Keratinocyte (primary cell): Measurements from ENCODE around the gene WRNIP1. TPM values are rescaled to one million over a fixed set of nuclear protein-coding genes. Genes with fewer than 3 reads are reported as not detected.

Experiments used
- DNase-seq: peaks from one replicate; pipeline ENCODE4 v3.0.0-alpha.2; 2011; ENCODE audit warnings: low read depth, missing footprints, low spot score
- FAIRE-seq: peaks from 2 replicates; lab custom pipeline; 2011; peaks lifted over from hg19 to GRCh38; lab: Jason Lieb, UNC
- H2AFZ ChIP-seq: 2 replicates; pipeline ENCODE4 v1.6.0; 2012; ENCODE audit warnings: low read length, control low read depth, inconsistent platforms; ENCODE audit not compliant: control insufficient read depth
- H3K27ac ChIP-seq: 2 replicates; pipeline ENCODE4 v1.5.1; 2011; ENCODE audit warnings: low read length; ENCODE audit not compliant: control insufficient read depth, insufficient read depth
- H3K27me3 ChIP-seq: 3 replicates; pipeline ENCODE4 v1.6.0; 2011; ENCODE audit warnings: low read length; ENCODE audit not compliant: control insufficient read depth, insufficient read depth; ENCODE audit errors: extremely low read depth
- H3K36me3 ChIP-seq, 2 experiments: 2 replicates in 1 of 2; 3 replicates in 1 of 2; pipeline ENCODE4 v1.5.1; 2011; ENCODE audit warnings: low read length in 2 of 2, mild to moderate bottlenecking in 1 of 2; ENCODE audit not compliant: control insufficient read depth in 2 of 2, insufficient read depth in 2 of 2; ENCODE audit errors: extremely low read depth in 1 of 2
- H3K4me1 ChIP-seq: 3 replicates; pipeline ENCODE4 v1.5.1; 2011; ENCODE audit warnings: low read length; ENCODE audit not compliant: control insufficient read depth, insufficient read depth; ENCODE audit errors: extremely low read depth
- H3K4me2 ChIP-seq: 3 replicates; pipeline ENCODE4 v1.6.0; 2011; ENCODE audit warnings: low read depth, low read length; ENCODE audit not compliant: control insufficient read depth, insufficient read depth; ENCODE audit errors: extremely low read depth
- H3K4me3 ChIP-seq, 3 experiments: fragments of 200-600 bp in 1 of 3; sonication (generic) in 1 of 3; 2 replicates in 2 of 3; 3 replicates in 1 of 3; pipeline ENCODE4 v1.5.1; 2011 to 2016; ENCODE audit warnings: low read length in 3 of 3, mild to moderate bottlenecking in 3 of 3, control low read depth in 2 of 3, inconsistent platforms in 1 of 3, low read depth in 1 of 3, mixed read lengths in 1 of 3, mixed run types in 1 of 3, moderate library complexity in 1 of 3; ENCODE audit not compliant: control insufficient read depth in 2 of 3, insufficient read depth in 2 of 3; ENCODE audit errors: extremely low read depth in 1 of 3
- H3K79me2 ChIP-seq: 2 replicates; pipeline ENCODE4 v1.6.0; 2012; ENCODE audit warnings: low read length; ENCODE audit not compliant: control insufficient read depth, insufficient read depth
- H3K9ac ChIP-seq: 3 replicates; pipeline ENCODE4 v1.6.0; 2011; ENCODE audit warnings: low read length; ENCODE audit not compliant: control insufficient read depth, insufficient read depth; ENCODE audit errors: extremely low read depth
- H3K9me1 ChIP-seq: 3 replicates; pipeline ENCODE4 v1.6.0; 2011; ENCODE audit warnings: low read length; ENCODE audit not compliant: control insufficient read depth, insufficient read depth; ENCODE audit errors: extremely low read depth
- H3K9me3 ChIP-seq: 2 replicates; pipeline ENCODE4 v1.5.1; 2012; ENCODE audit warnings: low read depth, low read length; ENCODE audit not compliant: control insufficient read depth
- H4K20me1 ChIP-seq: 3 replicates; pipeline ENCODE4 v1.6.0; 2011; ENCODE audit warnings: low read length; ENCODE audit not compliant: control insufficient read depth, insufficient read depth; ENCODE audit errors: extremely low read depth
- EZH2 ChIP-seq: IDR thresholded peaks from one replicate; pipeline ENCODE4 v1.6.1; 2012; ENCODE audit warnings: inconsistent platforms, mild to moderate bottlenecking, low read length, moderate library complexity
- dilution Hi-C: fragments of 300-500 bp; cut with MboI; formaldehyde crosslinking; loops from one replicate; pipeline ENCODE4 v1.7.0; 2020; ENCODE audit warnings: low sequenced_read_pairs; ENCODE audit not compliant: extremely low pct_ligation_motif_present
- polyA minus RNA-seq, 3 experiments: library from RNA; depleted of rRNA, polyadenylated mRNA; stranded (reverse); fragments of >200 nt; gene quantifications; 1 replicate in 1 of 3; 2 replicates in 1 of 3; 3 replicates in 1 of 3; pipeline ENCODE4 v1.2.3, GENCODE V29; 2011
- polyA plus RNA-seq, 5 experiments: library from polyadenylated mRNA; depleted of rRNA in 3 of 5; stranded (reverse) in 3 of 5; stranded (forward) in 1 of 5; unstranded in 1 of 5; fragments of >200 nt; gene quantifications; 1 replicate in 1 of 5; 2 replicates in 3 of 5; 3 replicates in 1 of 5; pipeline versions ENCODE4 v1.2.1 to v1.2.3, GENCODE V29; 2011 to 2012; ENCODE audit warnings: missing spikeins in 2 of 5, low read depth in 1 of 5, low replicate concordance in 1 of 5
- TF ChIP-seq, protein P1 (sequence below), 3 experiments: IDR thresholded peaks in 1 of 3; conservative IDR thresholded peaks in 1 of 3; optimal IDR thresholded peaks in 1 of 3; 2 replicates in 2 of 3; 3 replicates in 1 of 3; pipeline versions ENCODE3 to v1.5.1; 2011; ENCODE audit warnings: low read length in 3 of 3, mild to moderate bottlenecking in 3 of 3, moderate library complexity in 2 of 3, control low read depth in 1 of 3, inconsistent platforms in 1 of 3; ENCODE audit not compliant: insufficient read depth in 2 of 3; ENCODE audit errors: extremely low read depth in 1 of 3

The WRNIP1 gene
- polyA plus RNA-seq = 52.3 to 55.1 TPM (median 54.6 TPM) in 3 replicates
- 47.0 TPM for polyA plus RNA-seq (2011; ENCODE audit: low read depth)
- 40.7 and 50.1 TPM in 2 replicates for polyA plus RNA-seq (2011; cell fraction: cytosol; rRNA removed)
- 64.8 and 66.7 TPM in 2 replicates for polyA plus RNA-seq (2011; cell fraction: nucleus; rRNA removed)
- 38.4 and 45.5 TPM in 2 replicates for polyA plus RNA-seq (2012; ENCODE audit: low replicate concordance)
- 38.9 to 48.4 TPM (median 45.6 TPM) in 3 replicates for polyA minus RNA-seq
- 28.0 TPM for polyA minus RNA-seq (2011; cell fraction: cytosol; rRNA and poly(A)+ RNA removed)
- polyA minus RNA-seq (2011; cell fraction: nucleus; rRNA and poly(A)+ RNA removed) = 26.2 and 31.6 TPM in 2 replicates

DNA sequence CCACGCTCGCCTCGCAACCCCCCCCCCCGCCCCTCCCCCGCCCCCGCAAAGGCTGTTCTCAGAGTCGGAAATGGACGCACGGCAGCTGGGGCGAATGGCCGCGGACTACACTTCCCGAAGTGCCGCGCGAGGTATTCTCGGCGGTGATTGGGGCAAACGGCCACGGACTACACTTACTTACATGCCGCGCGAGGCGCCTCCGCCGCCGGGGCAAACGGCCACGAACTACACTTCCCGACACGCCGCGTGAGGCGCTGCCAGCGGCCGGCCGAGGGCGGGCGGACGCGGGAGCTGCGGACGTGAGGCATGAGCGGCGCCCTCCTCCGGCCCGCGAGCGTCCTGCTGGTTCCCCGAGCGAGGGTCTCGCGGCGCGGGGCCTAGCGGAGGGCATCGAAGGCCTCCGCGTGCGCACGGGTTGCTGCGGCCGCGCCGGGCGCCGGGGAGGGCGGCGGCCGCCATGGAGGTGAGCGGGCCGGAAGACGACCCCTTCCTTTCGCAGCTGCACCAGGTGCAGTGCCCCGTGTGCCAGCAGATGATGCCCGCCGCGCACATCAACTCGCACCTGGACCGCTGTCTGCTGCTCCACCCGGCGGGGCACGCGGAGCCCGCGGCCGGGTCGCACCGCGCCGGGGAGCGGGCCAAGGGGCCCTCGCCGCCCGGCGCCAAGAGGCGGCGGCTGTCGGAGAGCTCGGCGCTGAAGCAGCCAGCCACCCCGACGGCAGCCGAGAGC lies at the start of gene WRNIP1:
WRNIP1 (plus strand) TSS at position 228 of the 730 bp plus-strand sequence; CDS start at position 458, 230 bp downstream.
- TF ChIP-seq, protein P1, sequence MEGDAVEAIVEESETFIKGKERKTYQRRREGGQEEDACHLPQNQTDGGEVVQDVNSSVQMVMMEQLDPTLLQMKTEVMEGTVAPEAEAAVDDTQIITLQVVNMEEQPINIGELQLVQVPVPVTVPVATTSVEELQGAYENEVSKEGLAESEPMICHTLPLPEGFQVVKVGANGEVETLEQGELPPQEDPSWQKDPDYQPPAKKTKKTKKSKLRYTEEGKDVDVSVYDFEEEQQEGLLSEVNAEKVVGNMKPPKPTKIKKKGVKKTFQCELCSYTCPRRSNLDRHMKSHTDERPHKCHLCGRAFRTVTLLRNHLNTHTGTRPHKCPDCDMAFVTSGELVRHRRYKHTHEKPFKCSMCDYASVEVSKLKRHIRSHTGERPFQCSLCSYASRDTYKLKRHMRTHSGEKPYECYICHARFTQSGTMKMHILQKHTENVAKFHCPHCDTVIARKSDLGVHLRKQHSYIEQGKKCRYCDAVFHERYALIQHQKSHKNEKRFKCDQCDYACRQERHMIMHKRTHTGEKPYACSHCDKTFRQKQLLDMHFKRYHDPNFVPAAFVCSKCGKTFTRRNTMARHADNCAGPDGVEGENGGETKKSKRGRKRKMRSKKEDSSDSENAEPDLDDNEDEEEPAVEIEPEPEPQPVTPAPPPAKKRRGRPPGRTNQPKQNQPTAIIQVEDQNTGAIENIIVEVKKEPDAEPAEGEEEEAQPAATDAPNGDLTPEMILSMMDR (optimal IDR thresholded peaks at IDR 0.05 in 1 of 3, IDR thresholded peaks at IDR 0.05 in 1 of 3, conservative IDR thresholded peaks at IDR 0.05 in 1 of 3; ENCODE audit: extremely low read depth in 1 of 3, insufficient read depth in 2 of 3, low read length in 3 of 3) = peak in 2 of 3 experiments; percentile 48 to 80
- TF ChIP-seq EZH2 = no peak
- Histone ChIP-seq H3K4me3 (peak within 1 kb of the TSS; percentile 63 to 91 (median 71)), H2AFZ (peak within 1 kb of the TSS; percentile 97), H3K27me3 (no peaks in the 10 kb centered on the region), H4K20me1 (peaks cover 8% of the 10 kb centered on the region), H3K27ac (peak within 1 kb of the TSS; percentile 94), H3K9me1 (peaks cover 3% of the 10 kb centered on the region), H3K4me1 (peaks cover 22% of the 10 kb centered on the region), H3K36me3 (peaks cover 4 to 10% of the 10 kb centered on the region in 2 experiments), H3K9me3 (no peaks in the 10 kb centered on the region), H3K9ac (peak within 1 kb of the TSS; percentile 86), H3K4me2 (peak within 1 kb of the TSS; percentile 95), H3K79me2 (peaks cover 46% of the 10 kb centered on the region)
- FAIRE-seq (no peak), DNase-seq (peak; percentile 81)
- dilution Hi-C loops = no loop called here

DNA sequence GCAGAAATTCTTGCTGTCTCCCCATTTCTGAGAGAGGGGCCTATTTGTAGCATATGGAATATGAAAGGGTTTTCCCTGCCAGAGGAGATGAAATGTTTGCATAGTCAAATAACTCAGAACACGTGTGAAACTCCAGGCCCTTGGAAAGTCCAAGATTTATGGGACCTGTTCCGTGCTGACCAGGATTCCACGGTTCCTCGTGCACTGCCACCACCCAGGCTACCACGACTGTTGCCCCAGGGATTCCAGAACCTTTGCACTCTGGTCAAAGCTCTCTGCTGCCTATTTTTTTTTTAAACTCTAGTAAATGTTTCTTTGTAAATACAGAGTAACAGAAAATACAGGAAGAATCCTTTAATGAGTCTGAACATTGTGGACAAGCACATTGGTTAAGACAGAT lies 49.5 kb upstream of the WRNIP1 start:
- no peaks in the 10 kb centered on the region for H3K9me1 ChIP-seq
- peaks cover 7% of the 10 kb centered on the region for H3K4me1 ChIP-seq
- no peak overlapping the region for H3K4me2 ChIP-seq
- no peak overlapping the region for H3K9ac ChIP-seq
- dilution Hi-C loops = no loop called here
- DNase-seq (no peak), FAIRE-seq (no peak)
- H3K4me3 ChIP-seq = no peak overlapping the region
- no peak for TF ChIP-seq EZH2
- TF ChIP-seq, protein P1 (optimal IDR thresholded peaks at IDR 0.05 in 1 of 3, IDR thresholded peaks at IDR 0.05 in 1 of 3, conservative IDR thresholded peaks at IDR 0.05 in 1 of 3; ENCODE audit: extremely low read depth in 1 of 3, insufficient read depth in 2 of 3, low read length in 3 of 3) = no peak
- no peaks in the 10 kb centered on the region for H4K20me1 ChIP-seq
- H2AFZ ChIP-seq = no peak overlapping the region
- H3K27ac ChIP-seq = no peak overlapping the region
- peaks cover 3% of the 10 kb centered on the region for H3K9me3 ChIP-seq
- H3K27me3 ChIP-seq = no peaks in the 10 kb centered on the region
- H3K36me3 ChIP-seq = no peaks in the 10 kb centered on the region
- no peaks in the 10 kb centered on the region for H3K79me2 ChIP-seq
